GM12865 (cell line): ENCODE measurements around the gene BMERB1.
"Not testable (repeated sequence)": the region's sequence is repeated elsewhere in the genome, so short reads cannot be mapped to it uniquely, and the experiment has no call there.

Experiments used
- DNase-seq: peaks from one replicate; pipeline ENCODE4 v3.0.0; 2010; ENCODE audit warnings: low read depth
- H3K4me3 ChIP-seq: 2 replicates; pipeline ENCODE4 v1.5.1; 2011; ENCODE audit warnings: mild to moderate bottlenecking, low read depth, low read length, control low read depth
- TF ChIP-seq, protein P1 (sequence below): IDR thresholded peaks from 2 replicates; pipeline ENCODE4 v1.5.1; 2011; ENCODE audit warnings: low read length, control low read depth, low read depth, inconsistent platforms; ENCODE audit not compliant: insufficient read depth; ENCODE audit errors: missing control alignments

BMERB1 gene

DNA sequence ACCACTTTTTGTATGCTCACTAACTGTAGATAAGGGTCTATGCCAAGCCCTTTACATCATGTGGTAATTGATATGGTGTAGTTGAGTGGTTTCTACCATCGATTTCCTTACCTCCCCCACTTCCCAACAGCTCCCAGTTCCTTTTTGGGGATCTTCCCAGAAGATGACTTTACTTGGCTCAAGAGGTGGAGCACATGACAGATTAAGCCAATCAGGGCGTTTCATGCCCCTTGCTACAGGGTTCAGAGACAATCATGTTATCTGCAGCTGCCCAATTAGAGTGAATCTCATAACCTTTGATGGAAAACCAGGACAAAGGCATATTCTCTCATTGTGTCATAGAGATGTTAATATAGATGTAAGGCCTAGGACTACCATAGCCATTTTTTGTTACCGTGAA, 16.2 kb upstream of the BMERB1 start:
- H3K4me3 ChIP-seq: no peak overlapping the region
- DNase-seq: no peak
- TF ChIP-seq, protein P1, sequence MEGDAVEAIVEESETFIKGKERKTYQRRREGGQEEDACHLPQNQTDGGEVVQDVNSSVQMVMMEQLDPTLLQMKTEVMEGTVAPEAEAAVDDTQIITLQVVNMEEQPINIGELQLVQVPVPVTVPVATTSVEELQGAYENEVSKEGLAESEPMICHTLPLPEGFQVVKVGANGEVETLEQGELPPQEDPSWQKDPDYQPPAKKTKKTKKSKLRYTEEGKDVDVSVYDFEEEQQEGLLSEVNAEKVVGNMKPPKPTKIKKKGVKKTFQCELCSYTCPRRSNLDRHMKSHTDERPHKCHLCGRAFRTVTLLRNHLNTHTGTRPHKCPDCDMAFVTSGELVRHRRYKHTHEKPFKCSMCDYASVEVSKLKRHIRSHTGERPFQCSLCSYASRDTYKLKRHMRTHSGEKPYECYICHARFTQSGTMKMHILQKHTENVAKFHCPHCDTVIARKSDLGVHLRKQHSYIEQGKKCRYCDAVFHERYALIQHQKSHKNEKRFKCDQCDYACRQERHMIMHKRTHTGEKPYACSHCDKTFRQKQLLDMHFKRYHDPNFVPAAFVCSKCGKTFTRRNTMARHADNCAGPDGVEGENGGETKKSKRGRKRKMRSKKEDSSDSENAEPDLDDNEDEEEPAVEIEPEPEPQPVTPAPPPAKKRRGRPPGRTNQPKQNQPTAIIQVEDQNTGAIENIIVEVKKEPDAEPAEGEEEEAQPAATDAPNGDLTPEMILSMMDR: no peak

DNA sequence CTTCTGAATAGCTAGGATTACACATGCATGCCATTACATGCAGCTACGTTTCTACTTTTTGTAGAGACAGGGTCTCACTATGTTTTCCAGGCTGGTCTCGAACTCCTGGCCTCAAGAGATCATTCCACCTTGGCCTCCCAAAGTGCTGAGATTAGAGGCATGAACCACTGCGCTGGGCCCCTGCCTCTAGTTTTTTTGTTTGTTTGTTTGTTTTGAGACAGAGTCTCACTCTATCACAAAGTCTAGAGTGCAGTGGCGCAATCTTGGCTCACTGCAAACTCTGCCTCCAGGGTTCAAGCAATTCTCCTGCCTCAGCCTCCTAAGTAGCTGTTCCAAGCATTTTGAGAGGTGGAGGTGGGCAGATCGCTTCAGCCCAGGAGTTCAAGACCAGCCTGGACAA, 12.7 kb upstream of the BMERB1 start:
- not testable (repeated sequence) for H3K4me3 ChIP-seq, DNase-seq

DNA sequence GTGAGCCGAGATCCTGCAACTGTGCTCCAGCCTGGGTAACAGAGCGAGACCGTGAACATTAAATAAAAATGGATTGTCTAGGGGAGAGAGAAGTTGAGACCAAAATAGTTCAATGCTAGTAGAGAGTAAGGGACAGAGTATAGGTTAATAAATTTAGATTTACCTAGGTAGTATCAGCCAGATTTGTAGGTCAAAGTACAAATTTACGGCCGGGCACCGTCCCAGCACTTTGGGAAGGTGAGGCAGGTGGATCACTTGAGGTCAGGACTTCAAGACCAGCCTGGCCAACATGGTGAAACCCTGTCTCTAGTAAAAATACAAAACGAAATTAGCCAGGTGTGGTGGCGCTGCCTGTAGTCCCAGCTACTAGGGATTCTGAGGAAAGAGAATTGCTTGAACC, 12.2 kb upstream of the BMERB1 start:
- no peak overlapping the region for H3K4me3 ChIP-seq
- TF ChIP-seq, protein P1: no peak
- no peak for DNase-seq

DNA sequence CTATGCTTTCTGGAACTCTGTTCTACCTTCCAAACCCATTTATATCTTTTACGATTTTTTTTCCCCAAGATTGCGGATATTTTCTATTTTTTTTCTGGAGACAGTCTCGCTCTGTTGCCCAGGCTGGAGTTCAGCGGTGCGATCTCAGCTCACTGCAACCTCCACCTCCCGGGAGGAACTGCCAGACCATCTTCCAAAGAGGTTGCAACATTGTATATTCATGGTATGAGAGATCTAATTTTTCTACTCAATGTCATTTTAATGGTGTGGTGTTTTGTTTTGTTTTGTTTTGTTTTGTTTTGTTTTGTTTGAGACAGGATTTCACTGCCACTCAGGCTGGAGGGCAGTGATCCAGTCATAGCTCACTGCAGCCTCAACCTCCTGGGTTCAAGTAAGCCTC, 8.5 kb upstream of the BMERB1 start:
- H3K4me3 ChIP-seq: no peak overlapping the region
- TF ChIP-seq, protein P1: no peak
- DNase-seq: no peak

DNA sequence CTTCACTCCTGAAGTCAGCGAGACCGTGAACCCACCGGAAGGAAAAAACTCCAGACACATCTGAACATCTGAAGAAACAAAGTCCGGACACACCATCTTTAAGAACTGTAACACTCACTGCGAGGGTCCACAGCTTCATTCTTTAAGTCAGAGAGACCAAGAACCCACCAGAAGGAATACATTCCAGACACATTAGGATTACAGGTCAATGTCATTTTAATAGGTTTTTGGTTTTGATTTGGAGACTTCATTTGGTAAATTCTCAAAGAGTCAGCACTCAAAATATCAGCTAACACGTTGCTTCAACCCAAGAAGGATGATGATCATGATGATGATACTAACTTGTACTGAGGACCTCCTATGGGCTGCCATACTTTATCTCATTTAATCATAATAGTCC, 7.6 kb upstream of the BMERB1 start:
- no peak for DNase-seq
- TF ChIP-seq, protein P1: no peak
- H3K4me3 ChIP-seq: no peak overlapping the region

DNA sequence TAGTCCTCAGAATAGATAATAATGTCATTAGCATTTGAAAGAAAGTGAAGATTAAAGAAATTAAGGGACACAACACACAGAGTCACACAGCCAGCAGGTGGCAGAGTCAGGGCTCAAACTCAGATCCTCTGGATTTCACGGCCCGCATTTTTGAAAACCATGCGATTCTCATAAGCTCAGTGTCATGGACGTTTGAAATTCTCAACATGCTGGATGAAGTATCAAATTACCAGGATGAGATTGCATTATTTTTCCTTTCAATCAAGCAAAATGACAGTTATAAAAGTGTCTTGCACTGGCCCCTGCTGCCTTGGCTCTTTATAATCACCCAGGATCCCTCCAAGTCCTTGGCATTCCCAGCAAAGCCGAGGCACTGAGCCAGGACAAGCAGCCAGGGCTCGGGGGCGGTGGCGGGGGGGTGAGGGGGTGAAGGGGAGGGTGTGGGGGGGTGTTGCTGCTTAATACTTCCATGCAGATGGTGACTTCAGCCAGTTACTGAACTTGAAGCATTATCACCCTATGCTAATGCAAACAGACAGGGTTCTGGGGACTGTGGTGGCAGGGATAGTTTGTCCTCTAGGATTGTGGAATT, 6.6 kb upstream of the BMERB1 start:
- peak; percentile 45 for DNase-seq
- no peak overlapping the region for H3K4me3 ChIP-seq

DNA sequence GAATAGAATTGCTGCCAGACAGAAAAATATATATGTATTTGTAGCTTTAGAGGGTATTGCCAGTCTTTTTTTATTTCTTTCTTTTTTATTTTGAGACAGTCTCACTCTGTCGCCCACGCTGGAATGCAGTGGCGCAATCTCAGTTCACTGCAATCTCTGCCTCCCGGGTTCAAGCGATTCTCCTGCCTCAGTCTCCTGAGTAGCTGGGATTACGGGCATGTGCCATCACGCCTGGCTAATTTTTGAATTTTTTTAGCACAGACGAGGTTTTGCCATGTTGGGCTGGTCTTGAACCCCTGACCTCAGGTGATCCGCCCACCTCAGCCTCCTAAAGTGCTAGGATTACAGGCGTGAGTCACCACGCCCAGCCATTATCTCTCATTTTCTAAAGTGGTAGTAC, 3.5 kb upstream of the BMERB1 start:
- H3K4me3 ChIP-seq, DNase-seq: not testable (repeated sequence)

More for the DNA sequence above, 6.6 kb upstream of the BMERB1 start:
- TF ChIP-seq, protein P1: peak; percentile 47

DNA sequence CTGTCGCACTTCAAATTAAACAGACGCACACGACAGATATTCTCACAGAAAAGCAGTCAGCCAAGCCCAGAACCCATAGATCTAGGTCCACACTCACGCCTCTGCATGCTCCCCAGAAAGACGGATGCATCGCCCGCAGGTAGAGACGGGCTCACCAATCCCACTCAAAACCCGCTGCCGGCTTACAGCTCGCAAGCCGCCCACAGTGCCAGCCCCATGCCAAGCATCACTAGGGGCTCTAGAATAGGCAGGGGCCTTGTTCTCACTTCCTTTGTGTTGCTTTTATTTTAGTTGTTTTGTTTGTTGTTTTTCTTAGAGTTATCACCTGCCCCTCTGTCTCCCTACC, 336 bp upstream of the BMERB1 start:
- no peak for DNase-seq
- H3K4me3 ChIP-seq: no peak overlapping the region
- TF ChIP-seq, protein P1: no peak
